DMS153 treated with DMSO at 0.1 percent for 48 hours (cell line): Measurements from ENCODE around the gene NVL.
"Not testable (repeated sequence)": the region's sequence is repeated elsewhere in the genome, so short reads cannot be mapped to it uniquely, and the experiment has no call there.

ENCODE experiments used
- DNase-seq: peaks from one replicate; lab custom pipeline; 2025; ENCODE audit not compliant: unreplicated experiment; lab: John Stamatoyannopoulos, UW

NVL gene

DNA sequence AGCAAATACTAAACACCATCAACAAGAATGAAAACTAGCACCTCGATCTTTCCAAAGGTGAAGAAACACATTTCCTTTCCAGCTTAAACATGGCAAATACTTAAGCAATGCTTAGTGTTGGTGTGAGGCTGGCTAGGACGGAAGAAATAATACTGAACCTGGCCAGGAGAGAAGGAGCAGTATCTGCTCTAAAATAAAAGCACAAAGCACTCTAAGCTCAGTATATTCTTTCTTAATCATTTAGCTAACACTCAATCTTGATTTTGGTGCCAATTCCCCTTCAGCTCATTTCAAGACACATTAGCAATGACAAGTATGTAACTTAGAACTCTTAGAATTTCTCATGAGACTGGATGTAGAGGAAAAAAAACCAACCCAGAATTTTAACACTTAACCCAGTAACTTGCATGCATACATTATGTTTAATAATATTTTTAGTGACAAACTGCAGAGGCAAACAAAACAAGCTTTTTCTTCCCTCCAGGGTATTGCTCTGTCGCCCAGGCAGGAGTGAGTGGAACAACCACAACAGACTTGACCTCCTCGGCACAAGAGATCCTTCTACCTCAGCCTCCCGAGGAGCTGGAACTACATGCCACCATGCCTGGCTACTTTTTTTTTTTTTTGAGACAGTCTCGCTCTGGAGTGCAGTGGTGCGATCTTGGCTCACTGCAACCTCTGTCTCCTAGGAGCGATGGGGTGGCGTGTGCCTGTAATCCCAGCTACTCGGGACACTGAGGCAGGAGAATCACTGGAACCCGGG lies 92.7 kb downstream of the NVL start:
- DNase-seq, result no peak

DNA sequence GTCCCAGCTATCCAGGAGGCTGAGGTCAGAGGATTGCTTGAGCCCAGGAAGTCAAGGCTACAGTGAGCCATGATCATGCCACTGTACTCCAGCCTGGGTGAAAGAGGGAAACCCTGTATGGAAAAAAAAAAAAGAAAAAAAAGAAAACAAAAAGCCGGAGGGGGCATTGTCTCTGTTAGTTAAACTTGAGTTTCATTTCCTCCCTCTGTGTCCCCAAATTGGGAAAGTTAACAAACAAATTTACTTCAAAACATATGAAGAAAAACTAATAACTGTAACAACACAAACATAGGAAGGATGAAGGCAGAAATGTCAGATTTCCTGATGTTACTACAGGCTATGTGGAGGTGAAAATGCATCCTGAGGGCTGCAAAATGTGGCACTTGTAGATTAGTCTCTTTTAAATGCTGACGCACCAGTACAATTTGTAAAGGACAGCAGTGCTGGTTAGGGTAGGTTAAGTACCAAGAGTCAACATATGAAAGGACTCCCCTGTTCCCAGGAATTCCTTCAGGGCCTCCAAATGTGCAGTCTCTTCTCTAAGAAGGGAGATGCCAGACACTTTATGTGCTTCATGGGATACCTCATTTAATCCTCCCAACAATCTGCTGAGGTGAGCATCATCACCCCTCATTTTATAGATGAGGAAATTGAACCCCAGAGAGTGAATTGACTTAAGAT lies 94.0 kb downstream of the NVL start:
- no peak for DNase-seq

DNA sequence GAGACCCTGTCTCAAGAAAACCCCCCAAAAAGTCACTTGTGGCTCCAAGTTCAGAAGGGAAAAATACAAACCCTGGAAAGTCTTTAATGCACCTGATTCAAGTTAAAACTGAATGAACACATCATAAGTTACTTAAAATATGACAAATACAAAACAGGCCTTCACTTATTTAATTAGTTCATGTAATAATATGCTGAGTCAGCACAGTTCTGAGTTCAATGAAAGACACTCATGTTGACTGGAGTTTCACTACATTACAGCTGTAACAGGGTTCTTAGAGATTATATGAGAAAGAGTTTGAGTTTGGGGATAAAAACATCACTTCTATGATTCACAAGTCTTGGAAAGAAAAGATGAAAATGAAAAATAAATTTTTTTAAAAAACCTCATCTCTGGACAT lies 96.0 kb downstream of the NVL start:
- DNase-seq, result no peak

DNA sequence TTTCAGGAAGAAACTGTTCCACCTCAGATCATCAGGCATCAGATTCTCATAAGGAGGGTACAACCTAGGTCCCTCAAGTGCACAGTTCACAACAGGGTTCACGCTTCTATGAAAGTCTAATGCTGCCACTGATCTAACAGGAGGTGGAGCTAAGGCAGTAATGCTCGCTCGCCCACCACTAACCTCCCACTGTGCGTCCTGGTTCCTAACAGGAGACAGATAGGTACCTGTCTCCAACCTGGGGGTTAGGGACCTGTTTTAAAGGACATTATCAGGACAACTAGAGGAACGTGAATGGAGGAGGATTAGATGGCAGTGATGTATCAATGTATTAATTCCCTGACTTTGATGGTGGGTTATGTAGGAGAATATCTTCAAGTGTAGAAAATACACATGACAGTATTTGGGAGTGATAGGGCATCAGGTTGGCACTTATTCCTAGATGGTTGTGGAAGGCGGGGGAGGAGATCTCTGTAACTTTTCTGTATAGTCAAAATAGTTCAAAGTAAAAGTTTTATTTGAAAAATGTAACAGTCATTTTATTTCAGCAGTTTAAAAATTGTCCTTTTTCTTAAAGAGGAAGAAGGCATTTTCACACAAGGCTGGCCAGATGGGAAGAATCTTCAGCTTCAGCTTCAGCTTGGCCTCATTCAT lies 103.0 kb downstream of the NVL start:
- no peak for DNase-seq

DNA sequence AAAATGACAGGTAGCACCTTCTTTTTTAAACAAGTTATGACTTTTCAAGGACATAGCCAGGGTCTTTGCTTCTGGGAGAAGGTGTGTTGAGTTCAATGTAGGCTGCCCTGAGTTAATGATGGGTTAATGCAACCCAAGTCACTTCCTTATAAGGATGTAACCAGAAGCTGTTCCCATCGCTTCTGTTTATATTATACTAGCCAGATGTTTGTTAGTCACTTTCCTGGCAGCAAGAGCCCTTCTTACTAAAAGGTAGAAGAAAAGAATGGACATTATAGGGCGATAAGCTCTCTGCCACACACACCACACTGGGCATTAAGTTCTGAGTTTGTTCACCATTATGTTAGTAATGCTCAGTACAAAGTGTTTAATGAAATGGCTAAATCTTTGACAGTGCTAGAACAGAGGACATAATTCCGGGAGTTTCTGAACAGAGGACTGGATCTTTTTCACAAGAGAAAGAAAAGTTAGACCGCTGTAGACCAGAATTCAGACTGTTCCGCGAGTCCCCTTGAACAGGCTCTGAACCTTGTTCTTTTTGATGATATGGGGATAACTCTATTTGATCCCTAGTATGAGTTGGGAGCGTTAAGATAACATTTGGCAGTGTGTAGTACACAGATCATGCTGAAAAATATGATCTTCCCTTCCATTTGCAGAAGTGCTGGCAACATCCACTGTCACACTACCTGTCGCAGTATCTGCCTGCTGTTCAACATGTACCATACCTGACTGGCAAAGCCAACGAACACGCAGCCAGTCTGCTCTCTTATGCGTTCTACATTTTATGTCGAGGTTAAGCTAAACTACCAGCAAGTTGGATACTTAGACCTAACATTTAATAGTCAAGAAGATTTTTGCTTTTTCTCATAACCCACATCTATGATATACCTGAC lies 105.9 kb downstream of the NVL start:
- no peak for DNase-seq

DNA sequence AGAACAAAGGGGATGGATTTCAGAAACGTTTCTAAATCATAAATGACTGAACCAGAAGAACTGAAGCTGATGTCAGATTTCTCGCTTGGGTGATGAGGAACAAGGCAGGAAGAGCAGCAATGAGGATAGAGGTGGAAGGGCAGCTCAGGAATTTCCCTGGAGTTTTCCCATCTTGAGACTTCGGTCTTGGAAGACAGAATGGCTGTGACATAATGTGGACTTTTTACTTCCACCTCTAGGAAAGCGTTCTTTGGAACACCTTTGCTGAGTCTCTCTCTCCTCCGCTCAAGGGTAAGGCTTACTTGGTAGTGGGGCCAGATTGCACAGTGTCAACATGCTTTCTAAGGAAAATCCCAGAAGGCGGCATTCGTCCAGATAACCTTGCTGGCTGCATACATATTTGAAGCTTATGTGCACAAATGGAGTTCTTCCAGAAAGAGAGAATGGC lies 110.3 kb downstream of the NVL start:
- DNase-seq, result no peak

DNA sequence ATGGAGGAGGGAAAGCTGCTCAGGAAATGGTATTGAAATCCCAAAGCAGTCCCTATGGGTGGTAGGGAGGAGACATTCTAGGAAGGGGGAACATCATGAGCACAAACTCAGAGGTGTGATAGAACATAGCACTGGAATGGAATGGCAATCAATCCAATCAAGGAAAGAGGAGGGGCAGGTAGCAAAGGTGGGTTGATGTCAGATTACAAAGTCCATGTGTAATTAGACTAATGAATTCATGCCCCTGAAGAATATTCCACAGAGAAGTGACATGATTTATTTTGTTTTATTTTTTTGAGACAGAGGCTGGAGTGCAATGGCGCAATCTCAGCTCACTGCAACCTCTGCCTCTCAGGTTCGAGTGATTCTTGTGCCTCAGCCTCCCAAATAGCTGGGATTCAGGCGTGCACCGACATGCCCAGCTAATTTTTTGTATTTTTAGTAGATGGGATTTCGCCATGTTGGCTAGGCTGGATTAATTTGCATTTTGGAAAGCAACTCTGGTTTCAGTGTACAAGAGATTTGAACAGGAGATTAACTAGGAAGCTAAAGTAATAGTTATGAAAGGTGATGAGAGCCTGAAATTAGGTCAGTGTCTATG lies 110.9 kb downstream of the NVL start:
- DNase-seq, result no peak

DNA sequence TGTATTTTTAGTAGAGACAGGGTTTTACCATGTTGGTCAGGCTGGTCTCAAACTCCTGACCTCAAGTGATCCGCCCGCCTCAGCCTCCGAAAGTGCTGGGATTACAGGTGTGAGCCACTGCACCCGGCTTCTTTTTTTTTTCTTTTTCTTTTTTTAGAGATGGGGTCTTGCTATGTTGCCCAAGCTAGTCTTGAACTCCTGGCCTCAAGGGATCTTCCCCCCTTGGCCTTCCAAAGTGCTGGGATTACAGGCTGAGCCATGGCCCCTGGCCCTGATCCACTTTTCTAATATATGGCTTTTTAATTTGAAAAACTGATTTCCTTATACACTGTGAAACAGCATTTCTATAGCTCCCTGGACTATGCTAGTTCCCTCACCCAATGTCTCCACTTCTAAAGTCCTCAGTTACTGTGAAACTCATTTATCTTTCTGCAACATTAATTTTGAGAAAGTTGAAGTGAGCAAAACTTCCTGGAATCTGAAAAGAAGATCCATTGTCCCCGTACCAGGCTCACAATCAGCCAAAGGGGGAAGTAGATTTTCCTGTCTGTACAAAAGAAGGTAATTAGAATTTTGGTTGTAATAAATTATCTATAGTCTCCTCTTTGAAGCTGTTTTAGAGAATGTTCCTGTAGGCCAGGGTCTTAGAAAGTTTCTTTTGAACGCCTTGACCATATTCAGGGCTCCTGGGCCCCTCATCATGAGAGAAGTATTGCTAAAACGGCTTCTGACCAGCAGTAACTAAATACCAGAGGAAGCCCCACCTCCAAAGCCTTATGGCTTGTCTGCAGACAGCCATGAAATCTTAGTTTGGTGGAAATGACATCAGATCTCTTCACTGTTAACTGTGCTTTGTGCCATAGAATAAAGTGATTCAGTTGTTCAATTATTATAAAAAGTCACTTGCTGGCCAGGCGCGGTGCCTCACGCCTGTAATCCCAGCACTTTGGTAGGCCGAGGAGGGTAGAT lies 112.0 kb downstream of the NVL start:
- no peak for DNase-seq

DNA sequence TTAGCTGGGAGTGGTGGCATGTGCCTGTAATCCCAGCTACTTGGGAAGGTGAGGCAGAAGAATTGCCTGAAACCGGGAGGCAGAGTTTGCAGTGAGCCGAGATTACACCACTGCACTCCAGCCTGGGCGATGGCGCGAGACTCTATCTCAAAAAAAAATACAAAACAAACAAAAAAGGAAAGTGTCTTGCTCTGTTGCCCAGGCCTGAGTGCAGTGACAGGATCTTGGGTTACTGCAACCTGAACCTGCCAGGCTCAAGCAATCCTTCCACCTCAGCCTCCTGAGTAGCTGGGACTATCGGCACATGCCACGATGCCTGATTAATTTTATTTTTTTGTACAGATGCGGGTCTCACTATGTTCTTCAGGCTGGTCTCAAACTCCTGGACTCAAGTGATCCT lies 113.6 kb downstream of the NVL start:
- DNase-seq, result no peak

DNA sequence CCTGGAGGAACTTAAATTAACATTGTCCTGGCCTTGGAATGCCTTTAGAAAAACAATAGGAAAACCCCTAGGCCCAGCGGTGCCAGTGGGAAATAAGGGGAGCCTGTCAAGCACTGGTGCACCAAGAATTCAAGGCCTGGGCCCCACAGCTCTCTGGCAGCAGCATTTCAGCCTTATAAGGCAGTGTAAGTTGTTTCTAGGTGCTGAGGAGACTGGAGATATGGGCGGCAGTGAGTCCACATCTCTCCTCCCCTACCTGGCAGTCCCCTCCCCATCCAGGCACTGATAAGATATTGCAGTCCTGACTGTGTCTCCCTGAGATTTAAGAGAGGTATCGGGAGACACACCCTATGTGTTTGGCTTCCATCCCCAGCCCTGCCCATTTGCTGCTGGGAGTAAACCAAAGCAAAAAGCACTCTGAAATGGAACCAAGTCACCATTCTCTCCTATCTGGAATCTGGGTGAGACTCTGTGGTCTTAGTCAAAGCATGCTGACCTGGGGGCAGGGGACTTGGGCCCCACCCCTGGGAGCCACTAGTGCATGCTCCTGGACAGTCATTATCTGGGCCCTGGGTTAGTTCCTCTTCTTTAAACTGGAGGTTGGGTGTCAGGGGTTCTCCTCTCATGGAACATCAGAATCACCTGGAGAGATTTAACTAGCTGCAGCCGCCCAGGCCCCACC lies 116.4 kb downstream of the NVL start:
- no peak for DNase-seq

DNA sequence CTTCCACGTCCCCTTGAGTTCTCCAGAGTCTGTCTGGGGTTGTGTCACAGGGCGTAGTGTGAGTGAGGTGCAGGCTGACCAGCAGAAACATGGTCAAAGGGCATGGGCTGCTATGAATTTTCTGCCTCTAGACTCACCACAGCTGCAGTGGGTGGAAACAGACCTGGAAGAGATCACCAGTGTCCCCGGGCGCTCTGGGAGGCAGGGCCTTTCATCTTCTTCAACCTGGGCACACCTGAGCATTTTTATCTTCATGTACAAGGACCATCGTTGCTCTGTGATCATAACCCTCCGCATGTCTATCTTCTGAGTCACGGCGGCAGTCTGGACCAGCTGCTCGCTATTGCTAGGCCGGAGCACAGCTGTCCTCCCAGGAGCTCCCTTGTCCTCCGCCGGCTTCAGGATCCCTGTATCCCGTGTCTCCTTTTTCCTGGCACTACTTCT lies 117.3 kb downstream of the NVL start:
- no peak for DNase-seq

DNA sequence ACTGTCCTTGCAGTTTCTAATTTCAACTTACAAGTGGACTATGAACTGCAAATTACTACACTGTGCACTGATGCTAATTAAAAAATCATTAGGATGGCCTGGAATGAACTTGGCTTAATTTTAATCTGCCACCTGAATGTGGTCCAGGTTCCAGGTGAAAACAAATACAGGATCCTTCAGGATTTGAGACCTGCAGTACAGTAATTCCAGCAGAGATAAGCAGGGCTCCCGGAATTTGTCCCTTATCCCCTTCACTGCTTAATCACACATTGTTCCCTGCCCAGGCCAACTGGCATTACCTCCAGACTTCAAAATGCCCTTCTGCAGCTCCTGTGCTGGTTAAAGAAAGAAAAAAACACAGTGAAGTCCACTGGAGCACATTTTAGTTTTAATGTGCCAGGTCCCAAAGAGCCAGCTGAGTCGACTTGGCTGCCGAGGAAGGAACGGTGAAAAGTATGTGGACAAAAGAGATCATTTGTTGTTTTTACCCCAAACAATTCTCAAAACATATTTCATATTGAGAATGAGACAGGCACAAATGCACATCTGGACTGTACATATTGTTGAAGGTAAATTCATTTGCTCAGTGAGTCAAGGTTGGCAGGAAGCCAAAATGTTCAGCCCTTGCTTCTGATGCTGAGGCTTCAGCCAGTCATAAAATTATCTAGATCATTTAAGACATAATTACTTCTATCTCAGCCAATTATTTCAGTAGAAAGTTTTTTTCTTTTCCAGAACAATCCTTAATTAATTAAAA lies 118.6 kb downstream of the NVL start:
- DNase-seq, result peak; percentile 55

DNA sequence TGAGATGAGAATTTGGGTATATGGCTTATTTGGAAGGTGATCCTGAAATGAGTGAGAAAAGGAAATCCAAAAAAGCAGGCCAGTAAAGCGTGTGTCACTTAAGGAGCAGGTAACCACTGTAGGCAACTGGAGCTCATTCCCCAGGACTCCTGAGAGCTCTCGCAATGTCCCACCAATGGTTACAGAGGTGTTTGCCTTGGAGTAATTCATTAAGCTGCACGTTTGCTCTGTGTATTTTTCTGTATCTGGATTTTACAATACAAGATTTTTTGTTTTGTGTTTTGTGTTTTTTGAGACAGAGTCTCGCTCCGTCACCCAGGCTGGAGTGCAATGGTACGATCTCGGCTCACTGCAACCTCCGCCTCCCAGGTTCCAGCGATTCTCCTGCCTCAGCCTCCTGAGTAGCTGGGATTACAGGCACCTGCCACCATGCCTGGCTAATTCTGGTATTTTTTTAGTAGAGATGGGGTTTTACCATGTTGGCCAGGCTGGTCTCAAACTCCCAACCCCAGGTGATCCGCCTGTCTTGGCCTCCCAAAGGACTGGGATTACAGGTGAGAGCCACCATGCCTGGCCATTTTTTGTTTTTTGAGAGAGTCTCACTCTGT lies 123.9 kb downstream of the NVL start:
- not testable (repeated sequence) for DNase-seq

DNA sequence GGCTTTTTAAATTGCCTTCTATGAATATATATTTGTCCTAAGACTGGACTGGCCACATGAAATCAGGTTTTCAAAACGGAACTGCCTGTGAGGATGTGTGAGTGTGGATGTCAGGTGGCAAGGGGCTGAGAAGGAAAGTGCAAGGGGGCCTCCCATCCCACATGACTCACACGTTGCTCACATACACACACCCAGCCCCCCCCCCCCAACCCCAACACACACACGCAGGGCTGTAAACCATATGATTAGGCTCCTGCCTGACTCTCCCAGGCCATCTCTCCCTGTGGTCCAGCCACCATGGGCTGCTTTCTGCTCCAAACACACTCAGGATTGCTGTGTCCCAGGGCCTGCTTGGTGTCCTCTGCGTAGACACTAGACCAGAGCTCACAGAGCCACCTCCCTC lies 124.5 kb downstream of the NVL start:
- no peak for DNase-seq

DNA sequence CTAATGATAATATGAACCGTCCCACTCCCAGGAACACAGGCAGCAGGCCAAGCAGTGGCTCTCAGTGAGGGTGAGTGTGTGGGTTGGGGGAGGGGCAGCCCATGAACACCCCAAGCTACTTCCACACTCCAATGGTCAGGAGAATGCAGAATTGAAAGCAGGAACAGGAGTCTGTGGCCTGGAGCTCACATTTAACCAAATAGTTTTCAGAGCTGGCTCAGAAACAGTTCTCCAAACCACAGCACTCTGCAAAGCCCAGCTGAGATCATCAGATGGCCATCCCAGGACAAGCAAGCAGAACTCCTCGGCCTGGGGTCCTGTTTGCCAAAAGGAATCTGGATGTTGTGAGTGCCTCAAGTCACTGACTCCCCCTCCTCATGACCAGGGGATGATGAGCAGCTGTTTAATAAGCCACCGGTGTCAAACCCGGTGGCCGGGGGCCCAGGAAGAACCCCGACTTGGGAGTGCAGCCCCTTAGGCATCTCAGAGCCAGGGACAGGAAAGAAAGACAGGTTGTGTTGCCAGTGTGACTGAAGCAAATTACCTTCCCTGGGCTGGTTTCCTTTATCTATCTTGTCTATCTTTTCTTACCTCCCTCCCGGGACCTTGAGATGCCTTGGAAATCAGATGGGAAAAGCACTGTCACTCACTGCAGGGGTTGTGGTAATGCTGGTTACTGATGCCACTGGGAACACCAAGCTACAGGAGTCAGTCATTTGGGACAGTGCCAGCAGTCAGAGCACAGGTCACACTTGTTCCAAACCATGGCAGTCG lies 126.5 kb downstream of the NVL start:
- DNase-seq, result no peak

DNA sequence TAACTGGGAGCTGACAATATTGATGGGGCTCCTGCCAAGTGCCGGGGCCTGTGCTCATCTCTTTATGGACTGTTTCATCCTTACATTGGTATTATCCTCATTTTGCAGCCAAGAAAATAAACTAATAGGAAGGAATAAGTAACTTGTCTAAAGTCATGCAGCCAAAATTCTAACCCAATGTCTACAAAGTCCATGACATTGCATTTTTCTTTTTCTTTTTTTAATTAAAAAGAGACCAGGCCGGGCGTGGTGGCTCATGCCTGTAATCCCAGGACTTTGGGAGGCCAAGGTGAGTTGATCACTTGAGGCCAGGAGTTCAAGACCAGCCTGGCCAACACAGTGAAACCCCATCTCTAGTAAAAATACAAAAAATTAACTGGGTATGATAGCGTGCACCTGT lies 128.1 kb downstream of the NVL start:
- DNase-seq, result no peak

DNA sequence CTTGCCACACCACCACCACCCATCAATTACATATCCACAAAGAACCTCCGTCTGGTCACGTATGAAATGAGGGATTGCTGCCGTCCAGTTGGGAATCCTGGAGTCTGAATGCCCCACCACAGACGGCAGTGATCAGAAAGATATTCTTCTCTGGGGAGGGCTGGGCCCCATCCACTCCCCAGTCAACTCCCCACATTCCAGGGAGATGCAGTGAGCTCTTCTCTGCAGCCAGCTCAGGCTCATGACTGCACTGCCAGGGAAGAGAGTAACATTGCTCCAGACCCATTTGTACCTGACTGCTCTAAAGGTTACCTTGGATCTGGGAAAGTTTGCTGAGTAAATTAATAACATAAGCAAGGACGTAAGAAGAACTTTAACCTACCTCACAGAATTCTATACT lies 128.6 kb downstream of the NVL start:
- no peak for DNase-seq
